HG03159 (cell line): Measurements from ENCODE around the gene SHTN1.

ENCODE experiments used
- ATAC-seq: cut with Tn5 transposase; IDR thresholded peaks from one replicate; pipeline ENCODE4 v1.9.1; 2021; ENCODE audit warnings: mild to moderate bottlenecking, moderate library complexity; ENCODE audit not compliant: unreplicated experiment

Gene SHTN1

DNA sequence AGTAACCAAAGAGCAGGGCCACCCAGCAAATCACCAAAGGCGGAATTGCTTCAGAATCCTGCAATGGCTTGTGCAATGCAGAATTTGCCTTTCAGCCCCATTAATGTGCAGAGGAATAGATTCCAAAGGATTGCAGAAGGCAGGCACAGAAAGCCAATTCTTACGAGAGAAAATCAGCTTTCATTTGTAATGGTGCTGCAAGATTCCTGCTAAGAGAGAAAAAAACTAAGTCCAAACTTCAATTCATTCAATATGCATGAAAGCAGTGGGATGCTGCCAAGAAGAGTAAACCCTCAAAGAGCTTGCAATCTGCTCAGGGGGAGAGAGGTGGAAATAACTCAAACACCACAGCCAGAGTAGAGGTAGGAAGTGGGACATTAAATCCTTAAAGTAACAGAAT lies 85.3 kb downstream of the SHTN1 start:
- ATAC-seq = no peak

DNA sequence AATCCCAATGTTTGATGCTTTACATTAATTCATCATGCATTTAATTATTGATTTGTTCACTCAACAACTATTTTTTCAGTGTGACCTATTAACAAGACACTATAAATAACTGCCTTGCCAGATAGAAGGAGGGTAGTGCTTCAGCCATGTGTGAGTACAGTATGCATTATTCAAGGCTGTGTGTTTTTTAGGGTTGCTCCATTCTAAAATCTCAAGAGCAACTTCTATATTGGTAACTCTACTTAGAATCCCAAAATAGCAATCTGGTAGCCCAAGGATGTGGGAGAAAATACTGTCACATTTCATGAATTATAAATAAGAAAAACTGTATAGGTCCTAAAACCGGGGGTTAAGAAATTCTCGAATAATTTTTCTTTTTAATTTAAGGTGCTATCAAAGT lies 85.8 kb downstream of the SHTN1 start:
- ATAC-seq = no peak

DNA sequence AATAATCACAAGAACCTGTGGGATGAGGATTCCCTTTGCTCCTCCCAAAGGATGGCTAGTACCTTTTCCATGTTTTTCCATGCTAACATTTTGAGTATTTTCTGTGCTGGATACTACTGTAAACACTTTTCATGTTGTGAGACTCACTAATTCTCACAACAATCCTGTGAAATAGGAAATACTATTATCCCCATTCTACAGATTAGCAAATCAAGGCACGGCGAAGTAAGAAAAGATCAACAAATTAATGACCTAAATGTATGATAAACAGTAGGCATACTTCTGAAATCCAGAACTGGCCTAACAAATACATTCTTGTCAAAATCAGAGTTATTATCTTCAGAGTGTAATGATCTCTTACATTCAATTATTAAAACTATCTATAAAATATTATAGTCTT lies 86.4 kb downstream of the SHTN1 start:
- ATAC-seq = no peak

DNA sequence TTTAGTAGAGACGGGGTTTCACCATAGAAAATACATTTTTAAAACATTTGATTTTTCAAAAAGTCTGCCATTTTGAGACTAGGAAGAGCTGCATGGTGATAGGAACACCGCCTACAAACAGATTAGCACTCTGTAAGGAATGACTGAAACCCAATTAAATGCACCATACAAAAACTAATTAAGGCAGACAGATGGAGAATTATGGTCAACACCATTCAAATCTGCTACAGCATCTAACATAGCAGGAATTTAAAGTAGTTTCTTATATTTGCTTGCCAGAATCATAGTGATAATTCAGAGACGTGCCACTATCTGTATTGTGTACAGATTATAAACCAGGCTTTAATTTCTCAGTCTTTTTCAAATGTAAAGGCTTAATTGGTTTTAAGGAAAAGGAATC lies 87.5 kb downstream of the SHTN1 start:
- ATAC-seq = no peak

DNA sequence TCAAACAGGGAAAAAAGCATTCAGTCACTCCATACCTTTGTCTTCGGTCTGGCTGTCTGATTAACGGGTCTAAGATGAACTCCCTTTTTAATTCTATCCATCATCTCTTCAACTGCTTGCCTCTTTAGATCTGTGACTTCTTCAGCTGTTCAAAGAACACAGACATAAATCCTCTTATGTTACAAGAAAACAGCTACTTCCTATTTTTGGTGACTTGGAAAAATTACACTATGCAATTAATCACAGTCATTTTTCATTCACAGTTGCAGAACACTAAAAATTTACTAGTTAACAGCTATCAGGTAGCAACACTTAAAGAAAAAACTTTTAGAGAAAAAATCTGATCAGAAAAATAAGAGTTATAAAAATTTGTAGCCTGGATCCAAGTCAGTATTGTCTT lies 89.6 kb downstream of the SHTN1 start:
- no peak for ATAC-seq

DNA sequence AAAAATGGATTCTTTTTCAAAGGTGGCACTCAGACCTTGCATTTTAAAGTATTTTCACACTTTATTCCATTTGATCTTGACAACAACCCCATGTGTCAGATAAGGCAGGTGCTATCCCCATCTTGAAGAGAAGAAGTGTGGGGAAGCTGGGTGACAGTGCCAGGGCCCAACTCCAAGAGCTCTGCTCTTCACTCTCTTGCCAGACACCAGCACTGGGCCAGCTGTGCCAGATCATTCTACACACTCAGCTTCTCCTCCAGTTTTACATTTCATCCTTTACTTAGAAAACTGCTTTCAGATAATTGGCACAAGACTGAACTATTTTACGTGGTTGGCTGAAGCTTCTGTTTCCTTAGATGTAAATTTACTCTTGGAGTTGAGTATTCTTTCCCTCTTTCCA lies 91.3 kb downstream of the SHTN1 start:
- ATAC-seq = no peak

DNA sequence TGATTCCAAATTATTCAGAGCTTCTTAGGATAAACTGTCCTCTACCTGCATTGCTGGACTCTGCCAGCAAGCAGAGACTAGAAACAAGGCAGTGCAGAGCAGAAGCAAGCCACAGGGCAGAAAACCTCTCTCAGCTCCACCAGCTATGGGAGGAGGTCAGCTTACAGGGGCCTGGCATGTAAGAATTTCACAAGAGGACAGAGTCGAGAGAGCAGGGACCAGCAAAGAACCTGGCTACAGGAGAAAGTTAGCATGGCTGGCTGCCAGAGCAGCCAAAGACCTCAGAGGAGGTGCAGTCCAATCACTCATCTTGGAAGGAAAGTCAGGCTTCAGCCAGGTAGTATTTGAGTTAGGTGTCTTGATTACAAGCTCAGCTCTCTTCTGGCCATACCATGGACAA lies 92.8 kb downstream of the SHTN1 start:
- no peak for ATAC-seq

DNA sequence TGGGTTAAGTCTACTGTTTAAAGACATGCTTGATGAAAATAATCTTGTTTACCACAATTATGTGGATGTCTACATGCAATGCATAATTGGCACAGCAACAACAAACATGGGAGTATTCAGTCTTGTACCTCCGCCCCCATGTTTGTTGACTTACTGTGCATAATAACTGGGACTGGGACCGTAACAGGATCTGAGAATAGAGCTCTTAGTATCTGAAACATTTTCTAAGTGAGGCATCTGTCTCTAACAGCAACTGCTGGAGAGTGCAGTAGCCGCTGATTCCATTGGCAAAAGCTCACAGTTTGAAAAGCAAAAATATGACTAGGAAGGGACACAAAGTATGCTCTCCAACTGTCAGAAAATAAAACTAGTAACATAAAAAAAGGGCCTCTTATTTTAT lies 94.1 kb downstream of the SHTN1 start:
- ATAC-seq = no peak

DNA sequence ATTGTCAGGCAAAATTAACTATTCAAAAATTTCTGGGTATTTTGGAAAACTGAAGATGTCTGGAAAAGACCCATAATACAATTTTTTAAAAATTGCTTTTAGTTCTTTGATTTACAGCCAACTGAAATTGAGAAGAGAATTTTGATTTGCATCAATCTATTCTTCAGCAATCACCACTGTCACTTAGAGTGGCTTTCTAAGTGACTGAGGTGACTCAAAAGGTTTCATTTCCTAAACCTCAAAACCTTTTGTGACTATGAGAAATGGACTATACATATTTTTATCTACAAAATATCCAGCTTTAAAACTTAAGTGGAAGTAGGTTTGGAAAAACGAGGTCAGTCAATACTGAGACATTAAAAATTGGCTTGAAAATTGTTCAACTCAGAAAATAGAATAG lies 95.7 kb downstream of the SHTN1 start:
- ATAC-seq = no peak

DNA sequence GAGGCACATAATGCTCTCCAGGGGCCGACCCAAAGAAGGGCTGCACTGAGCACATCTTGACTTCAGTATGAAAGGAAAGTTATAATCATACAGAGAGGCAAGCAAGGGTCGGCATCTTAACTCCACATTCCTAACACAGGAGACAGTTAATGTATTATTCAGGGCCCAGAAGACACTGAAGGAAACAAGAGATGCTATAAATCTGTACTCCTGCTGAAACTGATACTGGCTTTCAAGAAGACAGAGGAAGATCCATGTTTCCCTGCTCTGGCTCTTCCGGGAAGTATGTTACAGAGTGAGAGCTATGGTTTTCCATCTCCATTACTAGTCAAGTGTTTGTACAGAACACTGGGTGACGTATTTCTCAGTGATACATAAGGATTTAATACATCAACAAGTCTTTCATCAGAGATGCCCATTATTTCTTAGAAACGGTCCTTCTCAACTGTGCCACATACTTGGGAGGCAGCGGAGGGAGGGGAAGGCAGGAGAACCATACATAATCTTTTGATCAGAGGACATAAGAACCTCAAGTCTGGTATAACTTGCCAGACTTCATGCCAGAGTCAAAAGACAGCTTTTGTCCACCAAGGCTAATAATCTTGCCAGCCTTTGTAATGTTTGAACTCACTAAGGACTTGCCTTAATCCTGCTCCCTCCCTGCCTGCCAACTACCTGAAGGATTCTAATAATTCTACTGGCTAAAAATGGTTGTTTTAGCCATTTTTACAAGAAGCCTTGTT lies 97.6 kb downstream of the SHTN1 start:
- no peak for ATAC-seq

DNA sequence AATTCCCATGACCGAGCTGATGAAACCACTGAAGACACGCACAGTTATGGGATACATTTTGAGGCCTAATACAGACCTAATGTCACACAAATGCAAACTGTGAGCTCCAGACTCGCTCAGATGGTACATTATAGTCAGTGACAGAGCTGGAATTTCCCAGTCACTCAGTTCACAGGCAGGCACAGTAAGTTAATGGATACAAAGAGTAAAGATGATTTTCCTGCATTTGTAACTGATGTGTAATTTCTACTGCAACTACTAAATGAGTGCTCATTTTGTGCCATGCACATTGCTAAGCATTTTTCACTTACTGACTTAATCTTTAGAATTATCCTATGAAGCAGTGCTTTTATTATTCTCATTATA lies 99.2 kb downstream of the SHTN1 start:
- no peak for ATAC-seq

DNA sequence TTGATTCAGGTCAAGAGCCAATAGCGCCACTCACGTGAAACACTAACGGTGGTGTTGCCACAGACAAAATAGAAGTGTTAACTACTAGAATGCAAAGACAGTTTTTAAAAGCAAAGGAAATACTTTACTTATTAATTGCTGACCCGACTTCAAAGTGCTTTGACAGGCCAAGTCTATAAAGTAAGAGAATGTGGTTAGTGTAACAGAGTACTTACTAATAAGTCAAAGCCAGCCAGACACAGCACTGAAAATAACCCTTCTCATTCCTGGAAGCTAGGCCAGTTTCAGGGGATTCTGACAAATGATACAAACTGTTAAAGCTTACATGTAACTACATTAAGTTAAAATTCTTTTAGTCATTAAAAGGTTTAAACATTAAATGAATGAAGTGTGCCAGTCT lies 105.4 kb downstream of the SHTN1 start:
- ATAC-seq = no peak

DNA sequence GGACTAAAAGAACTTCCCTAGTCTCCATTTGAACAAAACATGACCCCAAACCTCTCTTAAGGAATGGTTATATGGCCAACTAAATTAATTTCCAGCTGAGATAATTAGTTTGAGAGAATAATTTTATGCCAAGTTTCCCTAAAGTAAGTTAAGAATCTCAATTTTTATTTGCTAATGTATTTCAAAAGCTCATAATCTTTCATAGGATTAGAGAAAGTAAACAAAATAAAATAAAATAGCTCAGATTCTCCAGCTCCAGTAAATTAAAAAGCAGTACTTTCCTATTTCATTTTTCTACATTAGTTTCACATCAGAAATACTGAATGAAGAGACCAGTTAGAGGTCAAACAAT lies 111.3 kb downstream of the SHTN1 start:
- no peak for ATAC-seq

DNA sequence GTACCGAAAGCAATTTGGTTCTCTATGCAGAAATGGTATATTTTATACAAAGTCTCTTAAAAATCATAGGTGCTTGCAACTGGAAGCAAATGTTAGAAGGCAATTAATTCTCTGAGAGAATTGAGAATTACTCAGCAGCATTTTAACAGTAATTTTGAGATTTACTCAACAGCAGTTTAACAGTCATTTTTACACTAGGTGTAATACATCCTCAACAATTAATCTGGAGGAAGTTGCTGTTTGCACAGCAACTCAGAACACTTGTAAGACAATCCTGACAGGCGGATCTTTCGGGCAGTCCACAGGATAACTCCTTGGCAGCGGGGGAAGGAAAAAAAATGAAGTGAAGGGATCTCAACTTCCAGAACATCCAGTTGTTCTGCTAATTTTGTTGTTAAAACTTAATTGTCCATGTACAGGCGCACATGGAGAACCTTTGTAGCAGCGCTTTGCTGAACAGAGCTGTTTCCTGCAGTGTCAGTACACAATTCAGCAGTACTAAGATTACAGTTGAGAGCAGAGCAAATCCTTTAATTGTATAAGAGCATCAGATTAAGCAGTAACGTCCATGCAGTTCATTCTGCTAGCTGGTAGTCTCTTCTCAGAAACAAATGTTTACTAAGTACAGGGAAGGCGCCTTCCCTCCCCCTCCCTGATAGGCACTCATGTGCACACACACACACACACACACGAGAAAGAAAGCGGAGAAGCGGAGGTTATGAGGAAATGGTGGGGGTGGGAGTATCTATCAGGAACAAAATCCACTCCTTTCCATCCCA lies 111.9 kb downstream of the SHTN1 start:
- ATAC-seq = no peak

DNA sequence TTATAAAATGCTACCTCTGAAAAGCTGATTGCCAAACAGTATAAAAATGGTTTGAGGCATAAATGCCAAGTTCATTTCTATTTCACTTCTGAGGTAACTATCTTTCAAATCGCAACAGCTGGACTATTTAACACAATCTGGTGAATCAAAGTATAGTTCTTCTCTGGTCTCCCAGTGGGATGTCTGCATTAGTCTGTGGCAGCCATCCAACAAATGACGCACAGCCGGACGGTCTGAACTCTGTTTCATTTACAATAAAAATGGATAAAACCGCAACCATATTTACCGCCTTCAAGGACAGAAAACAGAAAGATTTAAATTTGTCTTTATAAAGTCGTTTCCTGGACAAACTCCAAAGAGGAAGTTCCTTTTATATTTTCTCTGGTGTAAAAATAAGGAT lies 113.8 kb downstream of the SHTN1 start:
- ATAC-seq = no peak

DNA sequence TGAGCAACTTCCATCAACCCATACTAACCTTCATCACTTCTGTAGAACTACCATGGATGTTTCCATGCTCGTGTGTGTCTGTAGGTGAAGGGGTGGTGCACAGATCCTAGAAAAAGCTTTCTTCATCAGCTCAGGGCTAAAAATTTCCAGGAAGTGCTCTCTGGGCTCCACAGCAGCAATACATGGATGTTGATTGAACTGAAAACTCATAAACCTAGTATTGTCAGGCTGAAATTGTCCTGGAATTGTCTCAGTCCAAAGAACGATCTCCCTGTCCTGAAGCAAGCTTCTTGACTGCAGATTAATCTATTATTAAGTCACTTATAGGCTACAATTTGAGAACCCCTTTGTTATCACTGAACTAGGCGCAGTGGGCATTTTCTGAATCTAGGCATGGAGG lies 115.9 kb downstream of the SHTN1 start:
- no peak for ATAC-seq

DNA sequence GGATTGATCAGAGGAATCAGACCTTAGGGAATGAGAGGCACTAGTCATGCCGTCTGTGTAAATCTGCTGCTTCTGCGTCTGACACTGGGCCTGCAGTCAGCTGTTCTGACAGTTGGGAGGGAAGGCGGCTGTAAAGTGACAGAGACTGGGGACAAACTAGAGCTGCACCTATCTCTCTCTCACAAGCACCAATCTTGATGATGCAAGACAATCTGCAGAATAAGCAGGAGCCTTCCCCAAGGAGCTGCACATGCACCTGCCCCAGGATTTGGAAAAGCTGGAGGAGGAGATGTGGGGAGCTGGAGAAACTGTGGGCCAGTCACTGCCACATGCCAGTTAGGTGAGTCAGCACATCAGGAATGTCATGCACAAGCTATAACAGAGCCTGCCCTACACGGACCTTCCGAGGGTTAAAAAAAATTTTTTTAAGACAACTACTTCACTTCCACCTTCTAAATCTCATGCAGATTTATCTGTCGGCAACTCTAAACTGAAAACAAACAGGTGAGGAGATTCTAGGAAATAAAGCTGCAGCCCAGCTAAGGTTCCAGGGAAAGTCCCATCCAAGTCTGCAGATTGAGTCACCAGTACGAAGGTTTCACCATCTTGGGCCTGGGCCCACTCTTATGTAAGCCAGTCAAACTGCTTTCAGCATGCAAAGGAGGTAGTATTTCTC lies 116.5 kb downstream of the SHTN1 start:
- ATAC-seq = no peak

DNA sequence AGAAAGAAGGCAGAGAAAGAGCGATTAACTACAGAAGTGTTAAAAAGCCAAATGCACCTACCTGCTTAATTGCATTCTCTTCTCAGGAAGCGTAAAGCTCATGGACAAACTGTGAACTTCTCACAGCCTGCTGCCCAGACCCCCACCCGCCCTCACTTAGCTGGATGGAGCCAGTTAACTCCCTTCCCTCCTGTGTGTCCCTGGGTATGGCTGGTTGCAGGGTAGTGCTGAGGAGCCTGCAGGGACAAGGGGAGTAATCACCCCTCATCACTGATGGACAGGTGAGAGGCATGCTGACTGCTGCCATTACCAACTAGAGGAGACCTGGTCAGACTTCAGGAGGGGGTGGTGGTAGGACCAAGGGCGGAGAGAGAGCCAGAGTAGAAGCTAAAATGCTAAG lies 118.2 kb downstream of the SHTN1 start:
- no peak for ATAC-seq

DNA sequence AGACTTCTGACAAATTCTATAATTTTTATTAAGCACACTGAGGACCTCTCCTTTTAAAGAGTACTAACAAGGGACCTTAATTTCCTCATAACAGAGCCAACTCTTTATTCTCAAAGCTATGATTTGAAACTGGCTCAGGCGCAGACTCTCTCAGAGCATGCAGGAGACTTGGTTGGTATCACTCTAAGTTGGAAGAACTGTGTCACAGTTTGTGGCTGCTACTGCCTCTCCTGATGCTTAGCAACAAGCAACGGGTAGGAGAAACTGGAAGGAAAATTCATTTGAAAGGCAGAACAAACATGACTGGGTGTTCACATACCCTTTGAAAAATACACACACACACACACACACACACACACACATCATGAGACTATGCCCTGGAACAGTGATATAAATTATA lies 122.3 kb downstream of the SHTN1 start:
- ATAC-seq = no peak

DNA sequence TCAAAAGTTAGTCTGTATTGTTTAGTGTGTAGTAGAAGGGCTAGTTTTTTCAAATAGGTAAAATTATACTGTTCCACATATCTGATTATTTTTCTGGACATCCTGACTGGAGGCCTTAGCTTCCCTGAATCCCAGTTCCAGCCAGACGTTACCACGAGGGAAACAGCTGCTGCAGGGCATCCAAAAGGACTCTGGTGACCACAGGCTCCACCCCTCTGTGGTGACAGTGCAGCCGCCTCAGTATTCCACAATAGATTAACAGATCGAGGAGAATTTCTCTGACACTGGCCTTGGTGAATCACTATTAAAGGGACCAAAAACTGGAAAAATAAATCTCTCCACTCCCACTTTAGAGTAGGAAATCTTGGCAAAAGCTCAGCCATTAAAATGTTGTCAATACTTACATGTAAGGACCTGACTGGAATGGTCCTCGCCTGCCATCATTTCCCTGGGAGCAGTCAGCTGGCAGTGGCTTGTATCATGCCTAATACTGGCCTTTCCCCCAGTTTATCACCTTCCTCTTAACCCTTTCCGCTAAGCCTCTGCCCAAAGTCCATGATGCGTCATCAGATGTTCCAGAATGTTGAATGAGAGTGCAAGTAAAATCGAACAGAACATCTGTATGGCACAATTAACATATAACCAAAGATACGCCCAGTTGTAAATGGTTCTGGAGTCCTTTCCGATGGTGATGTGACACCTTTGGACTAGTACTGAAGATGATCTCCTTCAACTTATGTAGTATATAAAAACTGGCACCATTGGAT lies 124.1 kb downstream of the SHTN1 start:
- ATAC-seq = no peak

DNA sequence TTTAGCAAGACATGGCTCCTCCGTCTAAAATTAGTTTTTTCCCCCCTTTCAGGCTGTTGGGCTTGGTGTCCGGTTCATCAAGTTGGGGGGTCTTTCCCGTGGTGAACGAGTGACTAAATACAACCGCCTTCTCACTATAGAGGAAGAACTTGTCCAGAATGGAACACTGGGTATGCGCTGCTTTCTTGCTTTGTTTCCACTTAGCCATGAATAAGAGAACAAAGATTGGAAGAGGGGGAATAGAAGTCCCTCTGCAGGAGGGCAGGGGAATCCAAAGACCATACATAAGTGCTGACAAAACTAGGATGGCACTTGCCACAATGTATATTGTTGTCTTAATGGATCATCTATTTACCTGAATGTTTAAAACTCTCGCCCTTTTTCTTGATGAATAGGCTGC lies 125.2 kb downstream of the SHTN1 start:
- no peak for ATAC-seq

DNA sequence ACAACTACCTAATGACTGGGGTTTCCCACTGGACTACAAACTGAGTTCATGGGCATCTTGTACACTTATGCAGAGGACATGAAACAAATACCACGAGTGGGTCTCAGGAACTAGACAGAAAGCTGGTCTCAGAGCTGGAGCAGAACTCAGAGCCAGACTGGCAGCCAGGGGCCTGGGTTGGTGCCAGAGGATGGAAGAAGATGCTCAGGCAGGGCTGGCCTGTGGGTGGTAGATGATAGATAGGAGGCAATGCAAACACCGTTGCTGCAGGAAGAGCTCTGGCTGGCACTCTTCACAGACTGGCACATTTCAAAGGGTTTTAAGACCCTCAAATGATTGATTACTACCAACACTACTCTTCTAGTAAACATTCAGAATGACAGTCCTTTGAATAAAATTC lies 126.9 kb downstream of the SHTN1 start:
- no peak for ATAC-seq
